Hepatocyte (in vitro differentiated cells): ENCODE results near the gene KHNYN.

Experiments used
- EZH2 ChIP-seq: fragments of 200-600 bp; sonication (generic); IDR thresholded peaks from 2 replicates; pipeline ENCODE4 v1.6.1; 2016; ENCODE audit warnings: antibody characterized with exemption, mild to moderate bottlenecking, borderline replicate concordance
- EZH2phosphoT487 ChIP-seq: fragments of 200-600 bp; sonication (generic); IDR thresholded peaks from one replicate; pipeline ENCODE4 v1.6.1; 2018; ENCODE audit warnings: antibody characterized with exemption, mild to moderate bottlenecking, low read depth, moderate library complexity; ENCODE audit not compliant: unreplicated experiment, severe bottlenecking
- TF ChIP-seq, protein P1 (sequence below): fragments of 200-600 bp; sonication (generic); IDR thresholded peaks from 2 replicates; pipeline ENCODE4 v1.5.1; 2016; ENCODE audit warnings: antibody characterized with exemption, mild to moderate bottlenecking; ENCODE audit not compliant: poor library complexity

GRCh38 chr14:24430143-24430681 lies 458 bp downstream of the KHNYN start:
- TF ChIP-seq EZH2 (no peak), EZH2phosphoT487 (no peak)
- TF ChIP-seq, protein P1, sequence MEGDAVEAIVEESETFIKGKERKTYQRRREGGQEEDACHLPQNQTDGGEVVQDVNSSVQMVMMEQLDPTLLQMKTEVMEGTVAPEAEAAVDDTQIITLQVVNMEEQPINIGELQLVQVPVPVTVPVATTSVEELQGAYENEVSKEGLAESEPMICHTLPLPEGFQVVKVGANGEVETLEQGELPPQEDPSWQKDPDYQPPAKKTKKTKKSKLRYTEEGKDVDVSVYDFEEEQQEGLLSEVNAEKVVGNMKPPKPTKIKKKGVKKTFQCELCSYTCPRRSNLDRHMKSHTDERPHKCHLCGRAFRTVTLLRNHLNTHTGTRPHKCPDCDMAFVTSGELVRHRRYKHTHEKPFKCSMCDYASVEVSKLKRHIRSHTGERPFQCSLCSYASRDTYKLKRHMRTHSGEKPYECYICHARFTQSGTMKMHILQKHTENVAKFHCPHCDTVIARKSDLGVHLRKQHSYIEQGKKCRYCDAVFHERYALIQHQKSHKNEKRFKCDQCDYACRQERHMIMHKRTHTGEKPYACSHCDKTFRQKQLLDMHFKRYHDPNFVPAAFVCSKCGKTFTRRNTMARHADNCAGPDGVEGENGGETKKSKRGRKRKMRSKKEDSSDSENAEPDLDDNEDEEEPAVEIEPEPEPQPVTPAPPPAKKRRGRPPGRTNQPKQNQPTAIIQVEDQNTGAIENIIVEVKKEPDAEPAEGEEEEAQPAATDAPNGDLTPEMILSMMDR: no peak
